ENCODE results near the gene ZBTB5.

ZBTB5 gene

GRCh38 chr9:37419204-37419603 lies 46.0 kb downstream of the ZBTB5 start:
- no peak for ATAC-seq (replicated peaks)
- peaks cover 40 to 50% of the 10 kb centered on the region in 2 donors for H3K4me1 Mint-ChIP-seq
- no peak overlapping the region for H3K4me3 Mint-ChIP-seq
- DNase-seq = no peak
- H3K27me3 Mint-ChIP-seq = no peaks in the 10 kb centered on the region
- H3K36me3 Mint-ChIP-seq = peaks cover 12 to 17% of the 10 kb centered on the region in 2 donors
- no peak overlapping the region for H3K27ac Mint-ChIP-seq
- no peaks in the 10 kb centered on the region for H3K9me3 Mint-ChIP-seq

GRCh38 chr9:37417857-37418618 lies 47.2 kb downstream of the ZBTB5 start:
- Mint-ChIP-seq H3K27ac (no peak overlapping the region), H3K4me1 (peaks cover 41 to 44% of the 10 kb centered on the region in 2 donors), H3K27me3 (no peaks in the 10 kb centered on the region), H3K36me3 (peaks cover 12 to 16% of the 10 kb centered on the region in 2 donors), H3K4me3 (no peak overlapping the region), H3K9me3 (no peaks in the 10 kb centered on the region)
- DNase-seq (no peak), ATAC-seq (replicated peaks) (no peak)

- no peak for ATAC-seq (replicated peaks)
- H3K27ac Mint-ChIP-seq = no peak overlapping the region
- H3K4me1 Mint-ChIP-seq = peaks cover 46% of the 10 kb centered on the region in 2 donors
- peaks cover 8 to 22% of the 10 kb centered on the region in 2 donors for H3K36me3 Mint-ChIP-seq
- no peaks in the 10 kb centered on the region for H3K9me3 Mint-ChIP-seq
- DNase-seq = no peak
- no peaks in the 10 kb centered on the region for H3K27me3 Mint-ChIP-seq
- no peak overlapping the region for H3K4me3 Mint-ChIP-seq
These were observed 47.9 kb downstream of the ZBTB5 start for GRCh38 chr9:37417252-37417803.

GRCh38 chr9:37415011-37415719 lies 50.1 kb downstream of the ZBTB5 start:
- H3K27me3 Mint-ChIP-seq = no peaks in the 10 kb centered on the region
- peaks cover 10 to 29% of the 10 kb centered on the region in 2 donors for H3K36me3 Mint-ChIP-seq
- H3K9me3 Mint-ChIP-seq = no peaks in the 10 kb centered on the region
- H3K27ac Mint-ChIP-seq = peak overlapping the region; percentile 95
- DNase-seq = peak; percentile 77
- H3K4me1 Mint-ChIP-seq = peaks cover 60 to 61% of the 10 kb centered on the region in 2 donors
- ATAC-seq (replicated peaks) = peak; percentile 65 to 69
- H3K4me3 Mint-ChIP-seq = peak overlapping the region; percentile 66 to 81

GRCh38 chr9:37414503-37414943 lies 50.7 kb downstream of the ZBTB5 start:
- H3K4me1 Mint-ChIP-seq = peaks cover 63 to 67% of the 10 kb centered on the region in 2 donors

GRCh38 chr9:37413311-37413710 lies 51.9 kb downstream of the ZBTB5 start:
- Mint-ChIP-seq H3K4me1 (peaks cover 69 to 80% of the 10 kb centered on the region in 2 donors), H3K27ac (peak overlapping the region; percentile 96), H3K27me3 (no peaks in the 10 kb centered on the region), H3K4me3 (no peak overlapping the region), H3K9me3 (no peaks in the 10 kb centered on the region), H3K36me3 (peaks cover 10 to 31% of the 10 kb centered on the region in 2 donors)
- no peak for ATAC-seq (replicated peaks)
- DNase-seq = no peak

More at GRCh38 chr9:37414503-37414943, 50.7 kb downstream of the ZBTB5 start:
- ATAC-seq (replicated peaks) (no peak), DNase-seq (no peak)
- H3K9me3 Mint-ChIP-seq = no peaks in the 10 kb centered on the region
- no peak overlapping the region for H3K4me3 Mint-ChIP-seq
- H3K27me3 Mint-ChIP-seq = no peaks in the 10 kb centered on the region
- H3K27ac Mint-ChIP-seq = peak overlapping the region; percentile 95
- peaks cover 10 to 31% of the 10 kb centered on the region in 2 donors for H3K36me3 Mint-ChIP-seq

- DNase-seq (no peak), ATAC-seq (replicated peaks) (no peak)
- Mint-ChIP-seq H3K4me3 (peak overlapping the region; percentile 40 to 66), H3K4me1 (peaks cover 65 to 84% of the 10 kb centered on the region in 2 donors), H3K27ac (peak overlapping the region; percentile 96), H3K9me3 (no peaks in the 10 kb centered on the region), H3K27me3 (no peaks in the 10 kb centered on the region), H3K36me3 (peaks cover 10 to 31% of the 10 kb centered on the region in 2 donors)
These were observed 52.7 kb downstream of the ZBTB5 start for GRCh38 chr9:37412431-37413151.

- DNase-seq (peak; percentile 81), ATAC-seq (replicated peaks) (peak; percentile 48)
- peak overlapping the region; percentile 66 to 78 for H3K4me3 Mint-ChIP-seq
- H3K36me3 Mint-ChIP-seq = peaks cover 7 to 29% of the 10 kb centered on the region in 2 donors
- no peaks in the 10 kb centered on the region for H3K27me3 Mint-ChIP-seq
- H3K27ac Mint-ChIP-seq = peak overlapping the region; percentile 96
- H3K4me1 Mint-ChIP-seq = peaks cover 70 to 90% of the 10 kb centered on the region in 2 donors
- peaks cover 0 to 4% of the 10 kb centered on the region in 2 donors for H3K9me3 Mint-ChIP-seq
These were observed 54.1 kb downstream of the ZBTB5 start for GRCh38 chr9:37410969-37411785.

GRCh38 chr9:37410354-37410861 lies 54.8 kb downstream of the ZBTB5 start:
- Mint-ChIP-seq H3K27ac (peak overlapping the region; percentile 96), H3K9me3 (peaks cover 0 to 4% of the 10 kb centered on the region in 2 donors), H3K4me1 (peaks cover 71 to 90% of the 10 kb centered on the region in 2 donors), H3K27me3 (no peaks in the 10 kb centered on the region), H3K36me3 (peaks cover 7 to 29% of the 10 kb centered on the region in 2 donors), H3K4me3 (peak overlapping the region; percentile 63 to 70)
- DNase-seq = no peak
- no peak for ATAC-seq (replicated peaks)

GRCh38 chr9:37408933-37409710 lies 56.1 kb downstream of the ZBTB5 start:
- peak; percentile 99 for DNase-seq
- Mint-ChIP-seq H3K9me3 (peaks cover 0 to 7% of the 10 kb centered on the region in 2 donors), H3K27ac (peak overlapping the region; percentile 96), H3K4me3 (peak overlapping the region; percentile 64 to 68), H3K36me3 (peaks cover 9 to 32% of the 10 kb centered on the region in 2 donors), H3K4me1 (peaks cover 69 to 91% of the 10 kb centered on the region in 2 donors), H3K27me3 (no peaks in the 10 kb centered on the region)
- peak; percentile 87 to 90 for ATAC-seq (replicated peaks)

- Mint-ChIP-seq H3K27me3 (no peaks in the 10 kb centered on the region), H3K4me1 (peaks cover 73 to 97% of the 10 kb centered on the region in 2 donors), H3K27ac (peak overlapping the region; percentile 98), H3K4me3 (peak overlapping the region; percentile 1 to 55), H3K36me3 (peaks cover 11 to 34% of the 10 kb centered on the region in 2 donors), H3K9me3 (peaks cover 0 to 7% of the 10 kb centered on the region in 2 donors)
- no peak for DNase-seq
- ATAC-seq (replicated peaks) = no peak
These were observed 57.8 kb downstream of the ZBTB5 start for GRCh38 chr9:37407468-37407867.

- peak overlapping the region; percentile 98 for H3K27ac Mint-ChIP-seq
- H3K4me3 Mint-ChIP-seq = peak overlapping the region; percentile 0 to 55
- H3K36me3 Mint-ChIP-seq = peaks cover 9 to 29% of the 10 kb centered on the region in 2 donors
- H3K9me3 Mint-ChIP-seq = peaks cover 0 to 7% of the 10 kb centered on the region in 2 donors
- no peaks in the 10 kb centered on the region for H3K27me3 Mint-ChIP-seq
- no peak for DNase-seq
- ATAC-seq (replicated peaks) = no peak
- H3K4me1 Mint-ChIP-seq = peaks cover 69 to 94% of the 10 kb centered on the region in 2 donors
These were observed 58.4 kb downstream of the ZBTB5 start for GRCh38 chr9:37406603-37407401.
